Measurements from ENCODE around the gene TMEM132C. TPM values are rescaled to one million over a fixed set of nuclear protein-coding genes. Genes with fewer than 3 reads are reported as not detected.

The TMEM132C gene
- total RNA-seq, 2 donors from 2014 or later: 0.46 to 5.3 TPM

GRCh38 chr12:128467882-128468281, 200.9 kb downstream of the TMEM132C start:
- Histone ChIP-seq H3K4me3 (no peak overlapping the region), H3K27me3 (replicated peaks; ENCODE audit: insufficient read depth) (no peaks in the 10 kb centered on the region), H3K4me1 (replicated peaks) (no peaks in the 10 kb centered on the region), H3K27ac (no peak overlapping the region), H3K36me3 (no peaks in the 10 kb centered on the region), H3K9me3 (no peaks in the 10 kb centered on the region)
- no peak for TF ChIP-seq CTCF (IDR thresholded peaks at IDR 0.05)
- no peak for TF ChIP-seq POLR2A (IDR thresholded peaks at IDR 0.05)
- no peak for TF ChIP-seq POLR2AphosphoS5 (IDR thresholded peaks at IDR 0.05)
- no peak for DNase-seq (ENCODE audit: low spot score)
- intact Hi-C loops (cut with DNase I): no loop called here
- WGBS: 88% methylated on average over 9 of the region's 9 CpGs

GRCh38 chr12:128468926-128469325, 202.0 kb downstream of the TMEM132C start:
- intact Hi-C loops (cut with DNase I): no loop called here
- no peak overlapping the region for H3K27ac ChIP-seq
- no peaks in the 10 kb centered on the region for H3K27me3 ChIP-seq (replicated peaks; ENCODE audit: insufficient read depth)
- H3K36me3 ChIP-seq: no peaks in the 10 kb centered on the region
- 72% methylated on average over 4 of the region's 4 CpGs for WGBS
- DNase-seq (ENCODE audit: low spot score): no peak
- TF ChIP-seq CTCF (IDR thresholded peaks at IDR 0.05) (no peak), POLR2A (IDR thresholded peaks at IDR 0.05) (no peak), POLR2AphosphoS5 (IDR thresholded peaks at IDR 0.05) (no peak)
- no peaks in the 10 kb centered on the region for H3K4me1 ChIP-seq (replicated peaks)
- no peaks in the 10 kb centered on the region for H3K9me3 ChIP-seq
- H3K4me3 ChIP-seq: no peak overlapping the region

- Histone ChIP-seq H3K27ac (no peak overlapping the region), H3K36me3 (no peaks in the 10 kb centered on the region), H3K9me3 (no peaks in the 10 kb centered on the region), H3K4me3 (no peak overlapping the region), H3K27me3 (replicated peaks; ENCODE audit: insufficient read depth) (no peaks in the 10 kb centered on the region), H3K4me1 (replicated peaks) (no peaks in the 10 kb centered on the region)
- intact Hi-C loops (cut with DNase I): no loop called here
- no peak for DNase-seq (ENCODE audit: low spot score)
- TF ChIP-seq POLR2AphosphoS5 (IDR thresholded peaks at IDR 0.05) (no peak), POLR2A (IDR thresholded peaks at IDR 0.05) (no peak), CTCF (IDR thresholded peaks at IDR 0.05) (no peak)
- WGBS: 93% methylated on average over 2 of the region's 2 CpGs
Measured at GRCh38 chr12:128471491-128471890, 204.5 kb downstream of the TMEM132C start.

- WGBS: 72% methylated on average over 10 of the region's 10 CpGs
- Histone ChIP-seq H3K4me3 (no peak overlapping the region), H3K4me1 (replicated peaks) (no peaks in the 10 kb centered on the region), H3K27ac (no peak overlapping the region), H3K27me3 (replicated peaks; ENCODE audit: insufficient read depth) (no peaks in the 10 kb centered on the region), H3K9me3 (no peaks in the 10 kb centered on the region), H3K36me3 (no peaks in the 10 kb centered on the region)
- DNase-seq (ENCODE audit: low spot score): no peak
- intact Hi-C loops (cut with DNase I): no loop called here
- TF ChIP-seq CTCF (IDR thresholded peaks at IDR 0.05) (no peak), POLR2AphosphoS5 (IDR thresholded peaks at IDR 0.05) (no peak), POLR2A (IDR thresholded peaks at IDR 0.05) (no peak)
Measured at GRCh38 chr12:128474916-128475315, 207.9 kb downstream of the TMEM132C start.

GRCh38 chr12:128476266-128476665, 209.3 kb downstream of the TMEM132C start:
- H3K4me3 ChIP-seq: no peak overlapping the region
- no peaks in the 10 kb centered on the region for H3K9me3 ChIP-seq
- WGBS: 46% methylated on average over 7 of the region's 7 CpGs

More at GRCh38 chr12:128476266-128476665, 209.3 kb downstream of the TMEM132C start:
- TF ChIP-seq POLR2AphosphoS5 (IDR thresholded peaks at IDR 0.05) (no peak), POLR2A (IDR thresholded peaks at IDR 0.05) (no peak), CTCF (IDR thresholded peaks at IDR 0.05) (no peak)
- H3K27ac ChIP-seq: no peak overlapping the region
- DNase-seq (ENCODE audit: low spot score): no peak
- H3K36me3 ChIP-seq: no peaks in the 10 kb centered on the region
- no peaks in the 10 kb centered on the region for H3K27me3 ChIP-seq (replicated peaks; ENCODE audit: insufficient read depth)
- no peaks in the 10 kb centered on the region for H3K4me1 ChIP-seq (replicated peaks)
- intact Hi-C loops (cut with DNase I): no loop called here
